H9 (cell line): ENCODE measurements around the gene YTHDC2. TPM values are rescaled to one million over a fixed set of nuclear protein-coding genes. Genes with fewer than 3 reads are reported as not detected.

ENCODE experiments used
- DNase-seq: peaks from one replicate; pipeline ENCODE4 v3.0.0-alpha.2; 2017
- H2AFZ ChIP-seq: one replicate; pipeline ENCODE4 v1.6.1; 2013; ENCODE audit warnings: mild to moderate bottlenecking, low read length, control low read depth, moderate library complexity
- H2AK5ac ChIP-seq: 2 replicates; pipeline ENCODE4 v1.6.1; 2013; ENCODE audit warnings: low read length, control low read depth, mixed read lengths; ENCODE audit not compliant: insufficient read length
- H2BK120ac ChIP-seq: one replicate; pipeline ENCODE4 v1.6.1; 2013; ENCODE audit warnings: low read depth, mild to moderate bottlenecking, low read length, control low read depth, inconsistent platforms; ENCODE audit not compliant: poor library complexity, severe bottlenecking
- H2BK12ac ChIP-seq: 2 replicates; pipeline ENCODE4 v1.6.1; 2013; ENCODE audit warnings: low read length, control low read depth, mixed read lengths, low read depth; ENCODE audit not compliant: insufficient read length
- H2BK15ac ChIP-seq: 2 replicates; pipeline ENCODE4 v1.6.1; 2013; ENCODE audit warnings: low read depth, low read length, control low read depth
- H2BK20ac ChIP-seq: one replicate; pipeline ENCODE4 v1.6.1; 2013; ENCODE audit warnings: low read depth, mild to moderate bottlenecking, low read length, control low read depth, inconsistent platforms; ENCODE audit not compliant: poor library complexity, severe bottlenecking
- H2BK5ac ChIP-seq: 2 replicates; pipeline ENCODE4 v1.6.1; 2013; ENCODE audit warnings: low read length, control low read depth, mixed read lengths; ENCODE audit not compliant: insufficient read length
- H3K14ac ChIP-seq: 2 replicates; pipeline ENCODE4 v1.6.1; 2013; ENCODE audit warnings: low read length, control low read depth; ENCODE audit not compliant: insufficient read depth
- H3K18ac ChIP-seq: 2 replicates; pipeline ENCODE4 v1.6.1; 2013; ENCODE audit warnings: low read depth, mild to moderate bottlenecking, mixed read lengths, low read length, control low read depth; ENCODE audit not compliant: insufficient read length
- H3K23ac ChIP-seq: 2 replicates; pipeline ENCODE4 v1.6.1; 2013; ENCODE audit warnings: low read length, control low read depth, mixed read lengths, low read depth; ENCODE audit not compliant: insufficient read length
- H3K23me2 ChIP-seq: 2 replicates; pipeline ENCODE4 v1.6.1; 2013; ENCODE audit warnings: low read depth, mild to moderate bottlenecking, mixed read lengths, low read length, control low read depth; ENCODE audit not compliant: insufficient read length, poor library complexity, severe bottlenecking
- H3K27ac ChIP-seq: 2 replicates; pipeline ENCODE4 v1.5.1; 2013; ENCODE audit warnings: low read length, control low read depth, mixed read lengths, low read depth; ENCODE audit not compliant: insufficient read length
- H3K27me3 ChIP-seq: 2 replicates; pipeline ENCODE4 v1.6.1; 2013; ENCODE audit warnings: low read length, control low read depth, inconsistent platforms; ENCODE audit not compliant: insufficient read depth
- H3K4ac ChIP-seq: 2 replicates; pipeline ENCODE4 v1.6.1; 2013; ENCODE audit warnings: low read depth, mild to moderate bottlenecking, control low read depth, inconsistent platforms, low read length, moderate library complexity
- H3K4me1 ChIP-seq: 2 replicates; pipeline ENCODE4 v1.6.1; 2013; ENCODE audit warnings: low read length, control low read depth, inconsistent platforms; ENCODE audit not compliant: insufficient read depth
- H3K4me2 ChIP-seq: 2 replicates; pipeline ENCODE4 v1.6.1; 2013; ENCODE audit warnings: low read length, control low read depth, mixed read lengths; ENCODE audit not compliant: insufficient read length, insufficient read depth
- H3K56ac ChIP-seq: 2 replicates; pipeline ENCODE4 v1.6.1; 2013; ENCODE audit warnings: low read depth, mild to moderate bottlenecking, mixed read lengths, low read length, control low read depth; ENCODE audit not compliant: insufficient read length
- H3K79me1 ChIP-seq: 2 replicates; pipeline ENCODE4 v1.6.1; 2013; ENCODE audit warnings: low read depth, mild to moderate bottlenecking, moderate library complexity, low read length, control low read depth, inconsistent platforms; ENCODE audit not compliant: insufficient read depth, poor library complexity, severe bottlenecking
- H3K79me2 ChIP-seq: 2 replicates; pipeline ENCODE4 v1.6.1; 2013; ENCODE audit warnings: low read length, control low read depth, inconsistent platforms; ENCODE audit not compliant: insufficient read depth
- H3K9ac ChIP-seq: 2 replicates; pipeline ENCODE4 v1.6.1; 2013; ENCODE audit warnings: low read length, control low read depth, mixed read lengths; ENCODE audit not compliant: insufficient read length; ENCODE audit errors: extremely low read depth
- H3K9me3 ChIP-seq: one replicate; pipeline ENCODE4 v1.6.1; 2013; ENCODE audit warnings: low read depth, low read length, inconsistent platforms; ENCODE audit not compliant: control insufficient read depth
- H3T11ph ChIP-seq: one replicate; pipeline ENCODE4 v1.6.1; 2013; ENCODE audit warnings: mild to moderate bottlenecking, low read length, control low read depth, inconsistent platforms
- H4K20me1 ChIP-seq: one replicate; pipeline ENCODE4 v1.6.1; 2013; ENCODE audit not compliant: control insufficient read depth, insufficient read length, insufficient read depth
- H4K5ac ChIP-seq: 2 replicates; pipeline ENCODE4 v1.6.1; 2013; ENCODE audit warnings: low read depth, mild to moderate bottlenecking, mixed read lengths, low read length, control low read depth; ENCODE audit not compliant: insufficient read length
- H4K8ac ChIP-seq: replicated peaks from 2 replicates; pipeline ENCODE4 v1.6.1; 2013; ENCODE audit warnings: low read length, control low read depth, mixed read lengths, low read depth; ENCODE audit not compliant: insufficient read length
- H4K91ac ChIP-seq: 2 replicates; pipeline ENCODE4 v1.6.1; 2013; ENCODE audit warnings: low read depth, mild to moderate bottlenecking, moderate library complexity, mixed read lengths, low read length, control low read depth; ENCODE audit not compliant: insufficient read length
- H3K27ac Mint-ChIP-seq, 3 experiments: 2 replicates in 2 of 3; 3 replicates in 1 of 3; pipeline ENCODE4 v1.8.0; 2020 to 2021; ENCODE audit warnings: mixed read lengths in 3 of 3, mild to moderate bottlenecking in 1 of 3, moderate library complexity in 1 of 3
- H3K27me3 Mint-ChIP-seq: 2 replicates; pipeline ENCODE4 v1.8.0; 2021; ENCODE audit warnings: low read depth, mild to moderate bottlenecking, moderate library complexity, mixed read lengths
- H3K36me3 Mint-ChIP-seq, 3 experiments: 2 replicates in 2 of 3; 3 replicates in 1 of 3; pipeline ENCODE4 v1.8.0; 2020 to 2021; ENCODE audit warnings: low read depth in 3 of 3, mixed read lengths in 3 of 3; ENCODE audit not compliant: insufficient read depth in 1 of 3
- H3K4me1 Mint-ChIP-seq, 2 experiments: 2 replicates each; pipeline ENCODE4 v1.8.0; 2020; ENCODE audit warnings: mixed read lengths in 2 of 2
- H3K4me3 Mint-ChIP-seq, 2 experiments: 2 replicates in 1 of 2; 3 replicates in 1 of 2; pipeline ENCODE4 v1.8.0; 2020 to 2021; ENCODE audit warnings: mild to moderate bottlenecking in 2 of 2, mixed read lengths in 2 of 2, moderate library complexity in 1 of 2
- H3K9me3 Mint-ChIP-seq, 2 experiments: 2 replicates in 1 of 2; 3 replicates in 1 of 2; pipeline ENCODE4 v1.8.0; 2020; ENCODE audit warnings: mild to moderate bottlenecking in 2 of 2, mixed read lengths in 2 of 2, moderate library complexity in 1 of 2
- CTCF ChIP-seq: fragments of 200-600 bp; sonication (generic); conservative IDR thresholded peaks from 3 replicates; pipeline ENCODE4 v1.8.0; 2021; ENCODE audit warnings: antibody characterized with exemption, mild to moderate bottlenecking
- WGBS: extraction: QIAGEN DNeasy Blood & Tissue Kit; methylation state at CpG from one replicate; pipeline ENCODE4 v1.1.7; 2013; ENCODE audit warnings: missing lambda C conversion rate, low lambda C conversion rate, mixed read lengths; ENCODE audit not compliant: insufficient read length; ENCODE audit errors: extremely low coverage; 5-methylcytosine and 5-hydroxymethylcytosine counted together
- total RNA-seq: library from RNA; stranded (reverse); gene quantifications from 2 replicates; pipeline ENCODE4 v1.2.1, GENCODE V29; 2021

The YTHDC2 gene
- total RNA-seq, 1 experiment from 2014 or later: 22.5 TPM

- no peaks in the 10 kb centered on the region for H3K9me3 Mint-ChIP-seq
- H3K4me1 Mint-ChIP-seq: no peaks in the 10 kb centered on the region
- H4K8ac ChIP-seq: no peak overlapping the region
- WGBS: no CpG with 5 or more reads among the region's 5 CpGs
- H3K9me3 ChIP-seq: no peaks in the 10 kb centered on the region
- H2BK20ac ChIP-seq: no peak overlapping the region
- DNase-seq: no peak
- H4K91ac ChIP-seq: no peak overlapping the region
- H3K9ac ChIP-seq: no peak overlapping the region
- no peaks in the 10 kb centered on the region for H3K23me2 ChIP-seq
- H2AK5ac ChIP-seq: no peak overlapping the region
- H3K4me2 ChIP-seq: no peak overlapping the region
- no peak overlapping the region for H3K27ac ChIP-seq
- no peak for TF ChIP-seq CTCF
- H3K4me1 ChIP-seq: no peaks in the 10 kb centered on the region
- no peak overlapping the region for H3K4me3 Mint-ChIP-seq
- no peak overlapping the region for H3K23ac ChIP-seq
- no peak overlapping the region for H2BK5ac ChIP-seq
- no peaks in the 10 kb centered on the region for H4K20me1 ChIP-seq
- H3K36me3 Mint-ChIP-seq: peaks cover 42 to 68% (median 59%) of the 10 kb centered on the region in 3 experiments
- H3K56ac ChIP-seq: no peak overlapping the region
- no peaks in the 10 kb centered on the region for H3K79me2 ChIP-seq
- no peaks in the 10 kb centered on the region for H3K27me3 ChIP-seq
- no peak overlapping the region for H3K27ac Mint-ChIP-seq
- H2AFZ ChIP-seq: no peak overlapping the region
- H3K18ac ChIP-seq: no peak overlapping the region
- H4K5ac ChIP-seq: no peak overlapping the region
- no peak overlapping the region for H3K14ac ChIP-seq
- no peak overlapping the region for H3T11ph ChIP-seq
- no peak overlapping the region for H2BK12ac ChIP-seq
- no peak overlapping the region for H3K4ac ChIP-seq
- H3K27me3 Mint-ChIP-seq: no peaks in the 10 kb centered on the region
- no peak overlapping the region for H2BK120ac ChIP-seq
- no peaks in the 10 kb centered on the region for H3K79me1 ChIP-seq
- no peak overlapping the region for H2BK15ac ChIP-seq
Observed at GRCh38 chr5:113569396-113569795, 55.9 kb downstream of the YTHDC2 start.
